ENCODE measurements around the gene KIF25.

KIF25 gene

DNA sequence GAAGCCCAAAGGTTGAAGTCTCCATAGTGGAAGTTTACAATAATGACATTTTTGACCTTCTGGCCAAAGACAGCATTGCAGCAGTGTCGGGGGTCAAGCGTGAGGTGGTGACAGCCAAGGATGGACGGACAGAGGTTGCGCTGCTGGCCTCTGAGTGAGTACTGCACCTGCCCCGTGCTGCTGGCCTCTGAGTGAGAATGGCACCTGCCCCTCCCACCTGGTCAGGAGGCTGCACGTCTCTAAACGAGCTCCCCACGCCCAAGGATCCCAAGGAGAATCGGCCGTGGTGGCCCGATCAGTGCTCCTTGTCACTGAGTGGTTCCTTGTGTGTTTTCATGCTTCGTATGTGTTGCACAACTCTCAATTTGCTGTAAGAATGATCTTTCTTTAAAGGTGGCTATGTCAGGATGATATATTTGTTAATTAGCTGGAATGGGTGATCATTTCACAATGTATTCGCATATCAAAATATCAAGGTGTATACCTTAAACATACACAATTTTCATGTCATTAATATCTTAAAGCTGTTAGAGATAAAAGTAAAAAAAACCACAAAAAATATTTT is 41.2 kb downstream of the KIF25 start:
- in situ Hi-C loops (cut with HindIII; ENCODE audit: low pct_unique_long_range_greater_than_20kb, low sequenced_read_pairs): no loop called here
- no peak for TF ChIP-seq JUND (IDR thresholded peaks at IDR 0.05; ENCODE audit: low read depth)
- DNase-seq (ENCODE audit: low read depth in 1 of 2, low spot score in 1 of 2): no peak

DNA sequence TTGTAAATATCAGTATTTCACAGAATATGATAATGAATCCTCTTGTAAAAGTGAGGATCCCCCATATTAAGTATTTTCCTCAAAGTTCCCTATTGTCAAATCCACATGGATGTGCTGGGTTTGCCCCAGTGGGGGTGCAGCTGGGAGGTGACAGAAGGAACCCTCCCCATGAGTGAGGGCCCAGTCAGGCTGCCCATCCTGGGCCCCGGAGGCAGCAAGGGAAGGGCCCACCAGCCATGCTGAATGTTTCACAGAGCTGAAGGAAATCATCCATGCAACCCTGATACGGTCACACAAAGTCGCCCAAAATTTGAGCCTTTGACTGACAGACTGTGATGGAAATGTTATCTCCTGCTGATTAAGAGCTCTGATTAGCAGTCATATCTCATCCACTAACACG is 41.8 kb downstream of the KIF25 start:
- no peak for TF ChIP-seq JUND (IDR thresholded peaks at IDR 0.05; ENCODE audit: low read depth)
- in situ Hi-C loops (cut with HindIII; ENCODE audit: low pct_unique_long_range_greater_than_20kb, low sequenced_read_pairs): no loop called here
- DNase-seq (ENCODE audit: low read depth in 1 of 2, low spot score in 1 of 2): no peak

DNA sequence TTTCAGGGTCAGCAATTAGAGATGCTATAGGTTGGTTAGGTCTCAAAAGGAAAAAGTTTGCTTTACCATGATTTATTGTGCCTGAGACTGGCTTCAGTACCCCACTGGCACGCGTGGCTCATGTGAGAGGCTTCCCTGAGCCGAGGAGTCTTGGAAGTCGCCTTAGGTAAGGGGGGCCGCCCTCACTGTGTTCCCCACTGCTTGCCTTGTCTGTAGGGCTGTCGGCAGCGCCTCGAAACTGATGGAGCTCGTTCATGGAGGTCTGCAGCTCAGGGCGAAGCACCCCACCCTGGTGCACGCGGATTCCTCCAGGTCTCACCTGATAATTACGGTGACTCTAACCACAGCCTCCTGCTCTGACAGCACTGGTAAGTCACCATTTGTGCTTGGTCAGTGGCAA is 42.4 kb downstream of the KIF25 start:
- no peak for TF ChIP-seq JUND (IDR thresholded peaks at IDR 0.05; ENCODE audit: low read depth)
- in situ Hi-C loops (cut with HindIII; ENCODE audit: low pct_unique_long_range_greater_than_20kb, low sequenced_read_pairs): no loop called here
- DNase-seq (ENCODE audit: low read depth in 1 of 2, low spot score in 1 of 2): no peak

DNA sequence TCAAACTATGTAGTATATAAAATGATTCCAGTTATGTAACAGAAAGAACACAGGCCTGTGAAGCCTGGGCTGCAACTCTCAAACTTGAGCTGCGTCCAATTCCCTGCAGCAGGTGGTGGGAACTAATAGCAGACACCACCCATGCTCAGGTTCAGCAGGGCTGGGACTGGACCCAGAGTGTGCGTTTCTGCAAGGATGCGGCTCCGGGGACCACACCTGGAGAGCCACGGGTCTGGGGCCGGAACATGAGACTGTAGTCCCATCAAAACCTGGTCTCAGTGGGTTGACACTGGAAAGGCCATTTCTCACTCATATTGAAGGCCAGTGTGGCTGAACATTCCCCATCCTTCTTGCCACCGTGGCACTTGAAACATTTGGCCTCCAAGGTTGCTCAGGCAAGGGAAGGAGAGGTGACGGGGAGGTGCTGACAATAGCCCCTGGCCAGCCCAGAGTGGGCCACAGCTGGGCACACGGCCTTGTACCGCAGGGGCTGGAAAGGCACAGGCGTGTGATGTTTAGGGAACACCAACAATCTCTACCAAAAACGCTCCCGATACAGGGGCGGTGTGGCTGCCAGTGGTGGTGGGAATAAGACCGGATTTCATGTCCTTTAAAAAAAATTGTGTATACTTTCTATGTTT is 43.5 kb downstream of the KIF25 start:
- in situ Hi-C loops (cut with HindIII; ENCODE audit: low pct_unique_long_range_greater_than_20kb, low sequenced_read_pairs): no loop called here
- TF ChIP-seq JUND (IDR thresholded peaks at IDR 0.05; ENCODE audit: low read depth): no peak

DNA sequence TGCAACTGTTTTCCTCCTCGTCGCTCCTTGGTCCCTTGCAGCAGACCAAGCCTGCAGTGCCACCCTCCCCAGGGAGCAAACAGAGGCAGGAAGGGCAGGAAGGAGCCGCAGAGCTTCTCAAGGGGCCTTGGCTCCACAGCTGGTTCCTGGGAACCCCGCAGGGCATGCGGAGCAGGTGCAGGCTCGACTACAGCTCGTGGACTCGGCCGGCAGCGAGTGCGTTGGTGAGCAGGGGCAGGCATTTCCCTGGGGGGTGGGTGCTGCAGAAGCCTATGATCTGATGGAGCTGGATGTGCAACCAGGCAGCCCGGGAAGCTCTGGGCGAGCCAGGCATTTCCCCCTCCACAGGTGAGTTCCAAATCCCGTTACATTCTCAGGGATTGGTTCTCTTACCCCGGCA is 44.5 kb downstream of the KIF25 start:
- no peak for TF ChIP-seq JUND (IDR thresholded peaks at IDR 0.05; ENCODE audit: low read depth)
- no peak for DNase-seq (ENCODE audit: low read depth in 1 of 2, low spot score in 1 of 2)
- in situ Hi-C loops (cut with HindIII; ENCODE audit: low pct_unique_long_range_greater_than_20kb, low sequenced_read_pairs): no loop called here

More for the DNA sequence above, 43.5 kb downstream of the KIF25 start:
- DNase-seq (ENCODE audit: low read depth in 1 of 2, low spot score in 1 of 2): no peak

DNA sequence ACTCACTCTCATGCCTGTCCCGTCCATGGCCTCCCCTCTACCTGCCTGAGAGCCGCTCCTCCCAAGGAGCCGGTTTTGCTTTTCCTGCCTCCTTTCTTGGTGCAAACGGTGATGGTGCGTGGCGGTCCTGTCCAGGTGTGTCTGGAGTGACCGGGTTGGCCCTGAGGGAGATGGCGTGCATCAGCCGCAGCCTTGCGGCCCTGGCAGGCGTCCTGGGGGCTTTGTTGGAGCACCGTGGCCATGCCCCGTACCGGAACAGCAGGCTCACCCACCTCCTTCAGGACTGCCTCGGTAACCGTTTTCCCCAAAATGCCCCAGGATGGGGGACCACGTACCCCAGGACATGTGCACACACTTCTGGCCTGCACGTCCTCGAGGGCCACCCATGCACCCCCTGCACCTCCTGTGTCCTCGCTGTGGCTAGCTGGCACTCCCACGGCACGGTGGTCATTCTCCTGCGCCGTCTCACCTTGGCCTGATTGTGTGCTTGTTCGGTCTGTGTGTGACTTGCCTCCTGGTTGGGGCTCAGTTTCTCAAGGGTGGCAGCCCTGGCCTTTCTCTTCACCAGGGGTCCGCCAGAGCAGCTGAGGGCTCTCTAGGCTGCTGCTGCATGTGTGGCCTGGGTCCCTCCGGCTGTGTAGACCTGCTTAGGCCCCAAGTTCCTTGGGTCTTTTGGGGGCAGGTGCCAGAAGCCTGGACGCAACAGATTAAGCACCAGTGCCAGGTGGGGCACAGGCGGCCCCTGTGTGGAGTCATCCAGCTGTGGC is 45.1 kb downstream of the KIF25 start:
- no peak for TF ChIP-seq JUND (IDR thresholded peaks at IDR 0.05; ENCODE audit: low read depth)
- no peak for DNase-seq (ENCODE audit: low read depth in 1 of 2, low spot score in 1 of 2)
- in situ Hi-C loops (cut with HindIII; ENCODE audit: low pct_unique_long_range_greater_than_20kb, low sequenced_read_pairs): no loop called here

DNA sequence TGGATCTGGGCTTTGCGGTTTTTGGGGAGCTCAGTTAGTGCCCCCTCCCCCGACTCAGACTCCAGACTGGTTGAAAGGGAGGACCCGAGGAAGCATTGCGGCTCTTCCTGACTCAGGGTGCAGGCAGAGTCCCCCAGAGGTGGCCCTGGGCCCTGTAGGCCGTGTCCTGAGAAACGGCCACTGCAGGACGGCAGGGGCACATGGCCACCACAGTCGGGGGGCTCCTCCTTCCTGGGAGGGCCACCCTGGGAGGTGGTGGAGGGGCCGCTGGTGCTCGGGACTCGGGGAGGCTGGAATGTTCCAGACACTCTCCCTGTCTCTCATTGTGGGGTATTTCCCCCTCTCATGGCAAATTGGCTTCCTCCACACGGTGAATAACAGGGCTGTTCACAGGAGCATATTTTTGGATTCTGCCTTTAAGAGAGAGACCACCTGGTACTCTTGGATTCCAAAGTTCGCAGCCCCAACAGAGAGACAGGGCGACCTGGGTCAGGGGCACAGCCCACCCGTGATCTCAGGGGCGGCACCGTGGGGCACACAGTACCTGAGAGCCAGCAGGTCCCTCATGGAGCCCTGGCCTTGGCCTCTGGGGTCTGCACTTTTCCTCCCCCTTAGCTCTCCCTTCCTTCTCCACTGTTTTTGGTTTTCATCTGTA is 45.8 kb downstream of the KIF25 start:
- DNase-seq (ENCODE audit: low read depth in 1 of 2, low spot score in 1 of 2): no peak
- no peak for TF ChIP-seq JUND (IDR thresholded peaks at IDR 0.05; ENCODE audit: low read depth)
- in situ Hi-C loops (cut with HindIII; ENCODE audit: low pct_unique_long_range_greater_than_20kb, low sequenced_read_pairs): no loop called here

DNA sequence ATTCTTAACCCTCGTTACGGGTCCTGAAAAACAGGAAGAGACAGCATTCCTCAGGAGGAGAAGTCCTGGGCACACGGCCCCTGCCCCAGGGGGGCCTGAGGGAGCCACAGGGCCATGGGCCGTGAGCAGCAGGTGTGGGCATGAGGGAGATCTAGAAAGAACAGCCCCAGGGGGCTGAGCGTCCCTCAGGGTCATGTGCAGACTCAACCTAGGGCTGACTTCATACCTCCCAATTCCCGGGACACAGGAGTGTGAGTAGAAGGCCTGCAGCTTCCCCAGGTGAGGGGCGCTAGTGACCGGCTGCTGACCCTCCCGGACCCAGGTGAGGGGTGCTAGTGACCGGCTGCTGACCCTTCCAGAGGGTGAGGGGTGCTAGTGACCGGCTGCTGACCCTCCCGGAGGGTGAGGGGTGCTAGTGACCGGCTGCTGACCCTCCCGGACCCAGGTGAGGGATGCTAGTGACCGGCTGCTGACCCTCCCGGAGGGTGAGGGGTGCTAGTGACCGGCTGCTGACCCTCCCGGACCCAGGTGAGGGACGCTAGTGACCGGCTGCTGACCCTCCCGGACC is 46.5 kb downstream of the KIF25 start:
- peak in 1 of 2 experiments; percentile 13 for DNase-seq (ENCODE audit: low read depth in 1 of 2, low spot score in 1 of 2)
- TF ChIP-seq JUND (IDR thresholded peaks at IDR 0.05; ENCODE audit: low read depth): no peak
- in situ Hi-C loops (cut with HindIII; ENCODE audit: low pct_unique_long_range_greater_than_20kb, low sequenced_read_pairs): no loop called here

DNA sequence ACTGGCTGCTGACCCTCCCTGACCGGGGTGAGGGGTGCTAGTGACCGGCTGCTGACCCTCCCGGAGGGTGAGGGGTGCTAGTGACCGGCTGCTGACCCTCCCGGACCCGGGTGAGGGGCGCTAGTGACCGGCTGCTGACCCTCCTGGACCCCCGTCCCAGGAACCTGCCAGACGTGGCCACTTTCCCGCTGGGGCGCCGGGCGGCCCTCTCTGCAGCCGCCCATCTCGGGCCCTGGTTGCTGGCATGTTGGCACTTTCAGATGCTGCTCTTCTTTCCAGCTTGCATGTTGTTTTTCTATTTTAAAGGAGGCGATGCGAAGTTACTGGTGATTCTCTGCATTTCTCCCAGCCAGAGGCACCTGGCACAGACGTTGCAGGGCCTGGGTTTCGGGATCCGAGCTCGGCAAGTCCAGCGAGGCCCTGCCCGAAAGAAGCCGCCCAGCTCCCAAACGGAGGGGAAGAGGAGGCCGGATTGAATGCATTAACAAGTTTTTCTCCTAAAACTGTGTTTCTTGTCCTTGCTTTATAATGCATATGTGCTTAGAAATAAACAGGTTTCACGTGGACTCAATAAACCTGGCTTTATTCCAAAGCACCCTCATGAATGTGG is 47.2 kb downstream of the KIF25 start:
- in situ Hi-C loops (cut with HindIII; ENCODE audit: low pct_unique_long_range_greater_than_20kb, low sequenced_read_pairs): no loop called here
- DNase-seq (ENCODE audit: low read depth in 1 of 2, low spot score in 1 of 2): no peak
- no peak for TF ChIP-seq JUND (IDR thresholded peaks at IDR 0.05; ENCODE audit: low read depth)

DNA sequence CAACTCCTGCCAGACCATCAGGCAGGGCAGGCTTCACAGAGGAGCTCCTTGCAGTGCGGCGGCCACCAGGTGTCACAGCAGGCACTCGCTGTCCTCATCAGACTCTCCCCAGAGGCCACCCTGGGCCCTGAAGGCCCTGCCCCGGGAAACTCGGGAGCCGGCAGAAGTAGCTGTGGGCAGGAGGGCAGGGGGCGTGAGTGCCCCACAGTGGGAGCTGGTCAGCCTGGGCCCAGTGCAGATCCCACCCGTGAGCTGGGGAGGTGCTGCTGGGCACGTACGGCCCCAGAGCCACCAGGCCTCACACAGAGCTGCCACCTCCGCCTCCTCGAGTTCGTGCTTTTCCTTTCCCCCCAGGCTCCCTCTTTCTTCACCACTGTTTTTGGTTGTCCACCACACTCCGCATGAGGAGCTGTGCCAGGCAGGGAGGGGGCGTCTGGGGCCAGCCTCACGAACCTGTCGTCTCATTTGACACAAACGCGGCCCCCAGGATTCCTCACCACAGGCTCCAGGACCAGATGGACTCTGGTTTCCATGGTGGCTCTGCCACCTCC is 47.7 kb downstream of the KIF25 start:
- TF ChIP-seq JUND (IDR thresholded peaks at IDR 0.05; ENCODE audit: low read depth): no peak
- in situ Hi-C loops (cut with HindIII; ENCODE audit: low pct_unique_long_range_greater_than_20kb, low sequenced_read_pairs): no loop called here
- DNase-seq (ENCODE audit: low read depth in 1 of 2, low spot score in 1 of 2): peak in 1 of 2 experiments; percentile 16

DNA sequence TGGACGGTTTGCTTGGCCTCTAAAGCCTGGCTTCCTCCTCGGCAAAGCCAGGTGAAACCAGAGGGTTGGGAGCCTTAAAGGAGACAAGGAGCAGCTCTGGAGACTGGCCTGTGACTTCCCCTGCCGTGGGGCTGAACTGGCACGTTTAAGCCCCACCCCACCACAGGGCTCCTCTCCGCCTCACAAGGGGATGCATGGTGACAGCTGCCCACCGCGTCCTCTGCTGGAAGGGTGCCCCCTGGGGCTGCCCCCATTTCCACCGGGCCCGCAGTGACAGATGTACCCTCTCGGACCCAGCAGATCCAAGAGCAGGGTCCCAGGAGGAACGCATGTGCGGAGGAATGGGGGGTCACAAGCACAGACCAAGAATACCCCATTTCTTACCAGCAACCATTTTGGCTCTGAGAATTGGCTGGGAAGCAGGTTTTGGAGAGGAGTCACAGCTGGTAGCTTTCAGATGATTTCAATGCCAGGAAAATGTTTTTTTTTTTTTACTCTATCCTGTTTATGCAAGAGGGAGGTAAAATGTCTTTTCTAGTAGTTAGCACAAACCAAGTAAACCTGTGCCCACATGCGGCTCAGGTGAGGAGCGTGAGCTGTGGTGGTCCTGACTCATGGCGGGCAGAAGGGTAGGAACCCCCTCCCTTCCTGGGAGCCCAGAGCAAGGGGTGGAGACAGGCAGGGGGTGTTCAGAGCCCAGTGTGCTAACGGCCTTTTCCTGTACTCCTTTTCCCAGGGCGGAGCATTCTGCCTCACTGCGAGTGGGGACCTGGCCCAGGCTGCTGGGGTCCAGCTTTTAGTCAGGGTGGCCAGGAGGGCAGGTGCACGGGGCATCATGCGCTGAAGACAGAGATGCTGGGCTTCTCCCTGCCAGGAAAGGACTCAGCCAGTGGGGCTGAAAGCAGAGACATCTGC is 48.5 kb downstream of the KIF25 start:
- in situ Hi-C loops (cut with HindIII; ENCODE audit: low pct_unique_long_range_greater_than_20kb, low sequenced_read_pairs): no loop called here
- DNase-seq (ENCODE audit: low read depth in 1 of 2, low spot score in 1 of 2): no peak
- TF ChIP-seq JUND (IDR thresholded peaks at IDR 0.05; ENCODE audit: low read depth): no peak

Data from T47D (cell line).